Activated naive CD4-positive, alpha-beta T cell treated with anti-CD3 and anti-CD28 coated beads, Interleukin-2, amount 10 ng/mL, durations not matched to agents 7 days and 5 days (primary cell): ENCODE data around the gene UCP3.
A peak's percentile ranks its signal among the peaks of the same experiment; 100 is the strongest.

Experiments
- CTCF ChIA-PET: fragments of 350-600 bp; sonication (Branson Sonifier 250); formaldehyde crosslinking; loops from one replicate; lab custom pipeline; 2021; ENCODE audit warnings: antibody characterized with exemption; lab: Charles Lee
- DNase-seq: peaks from one replicate; pipeline ENCODE4 v3.0.0-alpha.2; 2020
- H3K27ac Mint-ChIP-seq: one replicate; pipeline ENCODE4 v1.8.0; 2021; ENCODE audit warnings: mild to moderate bottlenecking, moderate library complexity, mixed read lengths
- H3K27me3 Mint-ChIP-seq: one replicate; pipeline ENCODE4 v1.8.0; 2021; ENCODE audit warnings: mild to moderate bottlenecking, mixed read lengths
- H3K36me3 Mint-ChIP-seq: one replicate; pipeline ENCODE4 v1.8.0; 2021; ENCODE audit warnings: mixed read lengths
- H3K4me1 Mint-ChIP-seq: one replicate; pipeline ENCODE4 v1.8.0; 2021; ENCODE audit warnings: mixed read lengths
- H3K4me3 Mint-ChIP-seq: one replicate; pipeline ENCODE4 v1.8.0; 2021; ENCODE audit warnings: mild to moderate bottlenecking, moderate library complexity, mixed read lengths
- H3K9me3 Mint-ChIP-seq: one replicate; pipeline ENCODE4 v1.8.0; 2021; ENCODE audit warnings: mixed read lengths

The UCP3 gene

DNA sequence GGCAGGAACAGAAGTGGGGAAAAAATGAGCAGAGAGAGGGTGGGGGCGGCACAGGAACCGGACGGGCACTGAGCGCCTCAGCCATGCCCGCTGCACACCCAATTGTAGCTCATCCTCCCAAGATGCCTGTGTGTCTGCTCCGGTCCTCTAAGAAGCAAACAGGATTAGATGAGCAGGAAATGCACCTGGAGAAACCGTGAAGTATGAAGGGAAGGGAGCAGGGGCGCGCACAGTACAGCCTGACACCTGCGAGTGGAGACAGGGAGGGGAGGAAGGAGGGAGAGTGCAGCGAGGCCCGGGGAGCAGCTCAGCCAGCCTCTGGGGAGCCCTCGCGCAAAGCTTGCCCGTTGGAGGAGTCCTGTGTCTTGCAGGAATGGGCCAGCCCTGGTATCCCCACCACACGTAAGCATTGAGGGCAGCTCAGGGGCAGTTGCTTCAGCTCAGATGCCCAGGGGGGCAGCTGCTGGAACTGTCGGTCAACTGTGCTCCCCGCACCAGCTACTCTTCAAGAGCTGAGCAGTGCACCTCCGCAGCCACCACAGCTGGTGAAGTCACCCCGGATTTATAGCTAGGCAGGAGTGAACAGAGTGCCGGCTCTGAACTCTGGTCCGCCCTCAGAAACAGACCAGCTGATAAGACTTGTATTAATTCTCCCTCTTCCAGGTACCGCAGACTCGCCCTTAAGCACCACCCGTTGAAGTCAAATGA lies 51.1 kb downstream of the UCP3 start:
- H3K27ac Mint-ChIP-seq: no peak overlapping the region
- CTCF ChIA-PET: interaction anchor here (0.6 kb wide), 1 partner anchor 1615 kb away, joined by 3 read pairs; no protein-coding TSS in a partner anchor
- peak overlapping the region; percentile 7 for H3K4me3 Mint-ChIP-seq

DNA sequence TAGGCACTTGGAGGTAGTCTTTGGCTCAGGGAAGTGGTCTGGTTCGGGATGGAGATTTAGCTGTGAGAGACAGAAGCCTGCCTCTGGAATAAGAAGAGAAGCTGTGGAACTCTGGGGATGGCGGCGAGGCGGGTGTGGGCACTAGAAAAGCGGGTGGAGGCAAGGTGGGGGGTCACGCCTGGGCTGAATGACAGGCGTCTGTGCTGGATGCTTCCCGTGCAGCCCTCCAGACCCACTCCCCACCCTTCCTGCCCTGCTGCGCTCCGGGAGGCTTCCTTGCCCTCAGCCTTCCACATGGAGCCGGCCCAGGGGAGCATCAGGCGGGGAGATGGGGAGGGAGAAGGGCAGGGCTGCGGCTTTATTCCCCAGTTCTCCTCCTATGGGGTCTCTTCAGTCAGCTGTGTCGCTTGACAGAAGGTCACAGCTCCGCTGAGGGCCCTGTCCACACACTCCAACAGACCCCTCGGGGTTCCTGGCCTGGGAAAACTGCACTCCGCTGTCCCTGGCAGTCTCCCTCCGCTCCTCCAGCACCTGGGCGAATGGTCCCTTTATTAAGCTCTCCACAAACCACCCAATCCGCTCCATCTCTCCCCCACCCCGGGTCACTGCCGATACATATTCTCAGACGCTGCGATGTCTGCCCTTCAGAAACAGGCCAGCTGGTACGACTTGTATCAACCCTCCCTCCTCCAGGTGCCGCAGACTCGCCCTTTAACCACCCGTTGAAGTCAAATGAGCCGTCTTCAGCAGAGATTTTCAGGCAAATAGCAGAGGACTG lies 51.8 kb downstream of the UCP3 start:
- H3K4me3 Mint-ChIP-seq: peak overlapping the region; percentile 7
- no peaks in the 10 kb centered on the region for H3K9me3 Mint-ChIP-seq
- peaks cover 8% of the 10 kb centered on the region for H3K4me1 Mint-ChIP-seq
- H3K36me3 Mint-ChIP-seq: no peaks in the 10 kb centered on the region
- DNase-seq: no peak
- H3K27me3 Mint-ChIP-seq: peaks cover 40% of the 10 kb centered on the region
- no peak overlapping the region for H3K27ac Mint-ChIP-seq
- CTCF ChIA-PET: interaction anchor here (0.6 kb wide), 1 partner anchor 1615 kb away, joined by 3 read pairs; no protein-coding TSS in a partner anchor

More for the DNA sequence above, 51.1 kb downstream of the UCP3 start:
- no peaks in the 10 kb centered on the region for H3K9me3 Mint-ChIP-seq
- H3K4me1 Mint-ChIP-seq: peaks cover 8% of the 10 kb centered on the region
- H3K27me3 Mint-ChIP-seq: peaks cover 40% of the 10 kb centered on the region
- DNase-seq: no peak
- H3K36me3 Mint-ChIP-seq: no peaks in the 10 kb centered on the region

DNA sequence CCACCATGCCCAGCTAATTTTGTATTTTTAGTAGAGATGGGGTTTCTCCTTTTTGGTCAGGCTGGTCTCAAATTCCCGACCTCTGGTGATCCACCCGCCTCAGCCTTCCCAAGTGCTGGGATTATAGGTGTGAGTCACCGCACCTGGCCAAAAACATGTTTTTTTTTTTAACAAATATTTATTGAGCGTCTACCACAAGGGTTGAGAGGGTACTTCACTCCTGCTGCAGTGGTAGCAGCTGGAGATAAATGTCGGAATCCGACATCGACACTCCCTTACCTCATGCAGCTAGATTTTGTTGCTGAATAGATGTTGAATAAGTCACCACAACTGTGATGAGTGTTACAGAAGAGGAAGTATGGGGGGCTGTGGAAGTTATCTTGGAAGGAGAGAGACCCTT lies 57.1 kb downstream of the UCP3 start:
- no peak for DNase-seq
- no peaks in the 10 kb centered on the region for H3K9me3 Mint-ChIP-seq
- CTCF ChIA-PET: no interaction called here

DNA sequence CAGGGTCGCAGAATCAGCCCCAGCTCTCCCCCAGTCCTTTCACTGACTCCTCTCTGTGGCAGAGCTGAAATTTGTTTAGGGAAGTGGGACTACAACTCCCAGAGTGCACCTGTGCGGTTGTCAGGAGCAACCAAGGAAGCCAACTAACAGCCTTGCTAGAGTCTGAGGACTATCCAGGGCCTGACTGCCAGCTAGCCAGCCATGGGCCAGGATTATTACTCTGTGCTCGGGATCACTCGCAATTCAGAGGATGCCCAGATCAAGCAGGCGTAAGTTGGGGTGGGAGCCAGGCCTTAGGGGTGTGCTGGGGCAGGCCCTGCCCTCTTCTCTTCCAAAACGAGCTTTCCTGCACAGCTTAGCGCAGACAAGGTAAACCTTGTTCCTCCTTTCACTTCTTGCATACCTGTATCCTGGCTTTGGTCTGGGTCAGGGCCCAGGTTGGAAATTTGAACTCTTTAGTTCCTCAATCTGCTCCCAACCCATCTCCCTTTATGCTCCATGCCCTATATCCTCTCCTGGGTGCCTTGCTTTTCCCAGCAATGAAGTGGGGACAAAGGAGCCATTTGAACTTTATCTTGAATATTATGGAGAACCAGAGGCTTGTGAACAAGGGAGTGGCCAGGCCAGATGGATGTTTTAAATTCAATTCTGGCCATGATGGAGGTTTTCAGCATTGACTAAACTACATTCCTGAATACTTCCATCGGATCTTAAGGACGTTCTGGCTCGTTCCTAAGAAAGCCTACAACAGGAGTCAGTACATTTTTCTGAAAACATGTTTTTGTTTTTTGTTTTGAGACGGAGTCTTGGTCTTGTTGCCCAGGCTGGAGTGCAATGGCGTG lies 57.8 kb downstream of the UCP3 start, which contains the start of gene DNAJB13:
Gene DNAJB13, plus strand, starts transcription at position 158 of the 842 bp plus-strand sequence. Its CDS starts 44 bp downstream, at position 202.
- no peaks in the 10 kb centered on the region for H3K9me3 Mint-ChIP-seq
- H3K27me3 Mint-ChIP-seq: peaks cover 4% of the 10 kb centered on the region
- no peak within 1 kb of the TSS for H3K4me3 Mint-ChIP-seq
- H3K27ac Mint-ChIP-seq: no peak within 1 kb of the TSS
- peaks cover 1% of the 10 kb centered on the region for H3K4me1 Mint-ChIP-seq
- CTCF ChIA-PET: no interaction called here
- no peaks in the 10 kb centered on the region for H3K36me3 Mint-ChIP-seq
- peak; percentile 59 for DNase-seq

More for the DNA sequence above, 57.1 kb downstream of the UCP3 start:
- Mint-ChIP-seq H3K27me3 (peaks cover 11% of the 10 kb centered on the region), H3K27ac (no peak overlapping the region), H3K36me3 (no peaks in the 10 kb centered on the region), H3K4me1 (peaks cover 2% of the 10 kb centered on the region), H3K4me3 (no peak overlapping the region)
